ENCODE measurements around the gene ARL10.

- TF ChIP-seq CTCF (IDR thresholded peaks at IDR 0.05; ENCODE audit: borderline replicate concordance, extremely low read depth, low read length, poor library complexity, severe bottlenecking): peak; percentile 9
- TF ChIP-seq EZH2 (IDR thresholded peaks at IDR 0.05; ENCODE audit: borderline replicate concordance, low read depth, low read length, severe bottlenecking): no peak
Observed at GRCh38 chr5:176429972-176430371, 64.7 kb downstream of the ARL10 start.

Measured in DND-41 (cell line).